GM10248 (cell line): Measurements from ENCODE around the gene ANKRD2.

ENCODE experiments used
- CTCF ChIA-PET: fragments of 300-600 bp; sonication (Branson Sonifier 250); formaldehyde crosslinking; extraction: SDS; loops from one replicate; lab custom pipeline; 2021; ENCODE audit warnings: antibody characterized with exemption; lab: Yijun Ruan, JAX
- POLR2A ChIA-PET: fragments of 350-650 bp; sonication (Branson Sonifier 250); formaldehyde crosslinking; extraction: SDS; loops from one replicate; lab custom pipeline; 2020; ENCODE audit warnings: antibody characterized with exemption; lab: Yijun Ruan, JAX
- DNase-seq: peaks from one replicate; pipeline ENCODE4 v3.0.0; 2012; ENCODE audit errors: extremely low spot score
- TF ChIP-seq, protein P1 (sequence below): IDR thresholded peaks from 2 replicates; pipeline ENCODE4 v1.5.1; 2012; ENCODE audit warnings: mild to moderate bottlenecking, low read depth; ENCODE audit errors: extremely low read depth, missing control alignments, control extremely low read depth

ANKRD2 gene

DNA sequence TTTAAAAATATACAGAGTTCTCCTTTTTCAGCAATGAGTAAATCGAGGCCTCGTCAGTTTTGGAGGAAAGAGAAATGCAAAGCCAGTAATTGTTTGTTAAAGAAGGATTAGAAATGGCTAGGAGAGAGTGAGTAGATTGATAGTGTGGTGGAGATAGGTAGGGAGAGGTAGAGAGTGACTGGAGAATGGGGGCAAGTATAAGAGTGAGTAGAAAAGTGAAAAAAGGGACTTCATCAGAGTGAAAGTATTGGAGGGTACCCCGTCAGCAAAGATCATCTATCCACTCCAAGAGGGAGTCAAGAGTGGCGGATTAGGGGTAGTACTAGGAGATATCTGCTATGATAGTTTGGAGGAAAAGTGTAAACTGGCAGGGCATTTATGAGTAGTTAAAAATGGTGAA, 9.2 kb upstream of the ANKRD2 start:
- TF ChIP-seq, protein P1, sequence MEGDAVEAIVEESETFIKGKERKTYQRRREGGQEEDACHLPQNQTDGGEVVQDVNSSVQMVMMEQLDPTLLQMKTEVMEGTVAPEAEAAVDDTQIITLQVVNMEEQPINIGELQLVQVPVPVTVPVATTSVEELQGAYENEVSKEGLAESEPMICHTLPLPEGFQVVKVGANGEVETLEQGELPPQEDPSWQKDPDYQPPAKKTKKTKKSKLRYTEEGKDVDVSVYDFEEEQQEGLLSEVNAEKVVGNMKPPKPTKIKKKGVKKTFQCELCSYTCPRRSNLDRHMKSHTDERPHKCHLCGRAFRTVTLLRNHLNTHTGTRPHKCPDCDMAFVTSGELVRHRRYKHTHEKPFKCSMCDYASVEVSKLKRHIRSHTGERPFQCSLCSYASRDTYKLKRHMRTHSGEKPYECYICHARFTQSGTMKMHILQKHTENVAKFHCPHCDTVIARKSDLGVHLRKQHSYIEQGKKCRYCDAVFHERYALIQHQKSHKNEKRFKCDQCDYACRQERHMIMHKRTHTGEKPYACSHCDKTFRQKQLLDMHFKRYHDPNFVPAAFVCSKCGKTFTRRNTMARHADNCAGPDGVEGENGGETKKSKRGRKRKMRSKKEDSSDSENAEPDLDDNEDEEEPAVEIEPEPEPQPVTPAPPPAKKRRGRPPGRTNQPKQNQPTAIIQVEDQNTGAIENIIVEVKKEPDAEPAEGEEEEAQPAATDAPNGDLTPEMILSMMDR = no peak

DNA sequence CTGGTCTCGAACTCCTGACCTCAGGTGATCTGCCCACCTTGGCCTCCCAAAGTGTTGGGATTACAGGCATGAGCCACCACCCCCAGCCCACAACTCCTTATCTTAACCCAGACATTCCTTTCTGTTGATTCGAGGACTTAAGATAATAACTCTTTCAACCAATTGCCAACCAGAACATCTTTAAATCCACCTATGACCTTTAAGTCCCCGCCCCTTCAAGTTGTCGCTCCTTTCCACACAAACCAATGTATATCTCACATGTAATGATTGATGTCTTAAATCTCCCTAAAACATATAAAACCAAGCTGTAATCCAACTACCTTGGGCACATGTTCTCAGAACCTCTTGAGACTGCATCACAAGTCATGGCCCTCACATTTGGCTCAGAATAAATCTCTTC, 7.8 kb upstream of the ANKRD2 start:
- no peak for DNase-seq
- TF ChIP-seq, protein P1 = no peak
- CTCF ChIA-PET = no interaction called here
- POLR2A ChIA-PET = no interaction called here

More for the DNA sequence above, 9.2 kb upstream of the ANKRD2 start:
- DNase-seq = no peak
- ChIA-PET CTCF (no interaction called here), POLR2A (no interaction called here)

DNA sequence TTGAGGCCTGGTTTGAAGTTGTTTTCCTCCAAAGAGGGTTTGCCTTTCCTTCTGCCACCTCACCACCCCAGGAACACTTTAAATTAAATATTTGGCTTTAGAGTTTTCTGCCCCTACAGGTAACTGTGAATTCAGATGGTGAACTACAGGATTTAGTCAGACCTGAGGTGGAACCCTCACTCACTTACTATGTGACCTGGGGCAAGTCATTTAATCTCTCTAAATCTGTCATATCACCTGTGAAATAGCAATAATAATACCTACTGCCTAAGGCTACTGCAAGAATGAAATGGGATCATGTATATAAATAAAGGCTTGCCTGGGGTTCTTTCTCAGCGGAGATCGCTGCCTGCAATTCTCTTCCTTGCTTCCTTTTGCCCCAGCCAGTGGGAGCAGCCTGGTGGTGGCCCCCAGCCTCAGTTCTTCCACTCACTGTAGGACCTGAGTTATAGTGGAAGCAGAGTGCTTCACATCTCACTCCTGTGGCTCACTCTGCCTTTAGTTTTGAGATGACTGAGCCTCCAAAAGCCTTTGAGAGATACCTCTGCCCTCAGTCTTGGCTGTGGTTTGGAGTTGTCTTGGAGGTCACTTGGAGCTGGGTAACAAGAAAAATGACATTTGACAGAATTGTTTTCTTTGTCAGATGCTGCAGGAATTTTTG, 6.1 kb upstream of the ANKRD2 start:
- DNase-seq = no peak
- POLR2A ChIA-PET = no interaction called here
- TF ChIP-seq, protein P1 = no peak
- CTCF ChIA-PET = interaction anchor here (1.7 kb wide), 1 partner anchor 12 kb away, joined by 5 read pairs; no protein-coding TSS in a partner anchor

DNA sequence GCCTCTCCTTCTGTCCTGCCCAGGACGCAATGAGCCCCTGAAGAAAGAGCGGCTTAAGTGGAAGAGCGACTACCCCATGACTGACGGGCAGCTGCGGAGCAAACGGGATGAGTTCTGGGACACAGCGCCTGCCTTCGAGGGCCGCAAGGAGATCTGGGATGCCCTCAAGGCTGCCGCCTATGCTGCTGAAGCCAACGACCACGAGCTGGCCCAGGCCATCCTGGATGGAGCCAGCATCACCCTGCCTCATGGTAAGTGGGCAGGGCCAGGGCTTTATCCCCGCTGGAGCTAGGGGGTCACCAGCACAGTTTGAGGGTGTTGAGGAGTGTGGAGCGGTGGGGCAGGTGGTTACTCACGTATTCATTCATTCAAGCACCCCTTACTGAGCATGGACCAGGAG, 4.7 kb upstream of the ANKRD2 start:
- no peak for DNase-seq
- TF ChIP-seq, protein P1 = no peak
- ChIA-PET POLR2A (no interaction called here), CTCF (interaction anchor here (0.6 to 1.3 kb wide), 4 partner anchors 14 to 164 kb away, joined by 3 read pairs; no protein-coding TSS in a partner anchor)

DNA sequence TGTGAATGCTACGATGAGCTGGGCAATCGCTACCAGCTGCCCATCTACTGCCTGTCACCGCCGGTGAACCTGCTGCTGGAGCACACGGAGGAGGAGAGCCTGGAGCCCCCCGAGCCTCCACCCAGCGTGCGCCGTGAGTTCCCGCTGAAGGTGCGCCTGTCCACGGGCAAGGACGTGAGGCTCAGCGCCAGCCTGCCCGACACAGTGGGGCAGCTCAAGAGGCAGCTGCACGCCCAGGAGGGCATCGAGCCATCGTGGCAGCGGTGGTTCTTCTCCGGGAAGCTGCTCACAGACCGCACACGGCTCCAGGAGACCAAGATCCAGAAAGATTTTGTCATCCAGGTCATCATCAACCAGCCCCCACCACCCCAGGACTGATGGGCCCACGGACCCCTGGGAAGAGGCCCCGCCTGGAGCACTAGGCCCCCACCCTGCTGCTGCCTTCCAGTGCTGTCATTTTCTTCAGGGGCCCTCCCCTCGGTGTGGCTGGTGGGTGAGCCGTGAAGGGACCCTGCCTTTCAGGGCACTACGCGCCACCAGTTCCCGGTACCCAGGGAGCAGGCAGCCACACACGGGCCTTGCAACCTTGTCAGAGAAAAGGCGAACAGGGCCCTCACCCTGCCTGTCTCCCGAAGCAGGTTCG, 2.3 kb upstream of the ANKRD2 start:
- CTCF ChIA-PET = interaction anchor here (1.0 to 2.1 kb wide), 3 partner anchors 12 to 162 kb away, joined by 3 to 9 read pairs (median 3); no protein-coding TSS in a partner anchor
- TF ChIP-seq, protein P1 = no peak
- no peak for DNase-seq
- POLR2A ChIA-PET = no interaction called here

DNA sequence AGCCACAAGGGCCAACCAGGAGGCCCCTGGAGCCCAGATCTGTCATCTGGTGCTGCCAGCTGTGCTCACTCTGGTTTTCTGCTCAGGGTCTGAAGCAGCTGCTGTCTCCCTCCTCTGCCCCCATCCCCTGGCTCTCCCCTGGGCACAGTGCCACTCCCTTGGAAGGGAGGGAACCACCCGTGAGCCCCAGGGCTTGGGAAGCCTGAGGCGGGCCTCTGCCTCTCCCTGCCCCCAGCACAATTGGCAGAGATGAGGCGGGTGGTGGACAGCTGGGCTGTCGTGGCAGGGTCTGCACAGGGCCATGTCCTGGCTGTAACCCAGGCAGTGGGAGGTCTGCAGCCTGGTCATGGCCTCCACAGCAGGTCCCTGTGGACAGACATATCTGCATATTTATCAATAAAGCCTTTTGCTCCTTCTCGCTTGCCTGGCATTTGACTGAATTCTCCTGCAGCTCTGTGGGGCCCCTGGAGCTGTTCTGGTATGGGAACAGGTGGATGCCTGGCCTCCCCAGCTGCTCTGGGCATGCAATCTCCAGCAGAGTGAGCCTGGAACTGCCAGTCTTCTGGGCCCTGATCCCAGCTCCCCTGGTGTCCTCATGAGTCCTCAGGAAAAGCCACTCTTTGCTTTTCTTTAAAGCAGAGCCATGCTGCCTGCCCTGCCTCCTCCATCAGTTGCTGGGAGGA, 1.6 kb upstream of the ANKRD2 start:
- TF ChIP-seq, protein P1 = no peak
- ChIA-PET CTCF (interaction anchor here (1.2 to 4.9 kb wide), 14 partner anchors 11 to 165 kb away, joined by 3 to 55 read pairs (median 6); partner anchors contain the start of genes C10orf62, HOGA1 and ZFYVE27), POLR2A (no interaction called here)
- no peak for DNase-seq
